Smooth muscle cell (in vitro differentiated cells): Measurements from ENCODE around the gene CSTF2T. TPM values are rescaled to one million over a fixed set of nuclear protein-coding genes. Genes with fewer than 3 reads are reported as not detected.
A peak's percentile ranks its signal among the peaks of the same experiment; 100 is the strongest.

ENCODE experiments used
- DNase-seq: peaks from one replicate; lab custom pipeline; 2025; ENCODE audit not compliant: unreplicated experiment; lab: John Stamatoyannopoulos, UW
- H2AFZ ChIP-seq: fragments of 200-600 bp; sonication (generic); 2 replicates; pipeline ENCODE4 v1.6.0; 2016; ENCODE audit warnings: antibody characterized with exemption, low read depth, mild to moderate bottlenecking
- H3F3A ChIP-seq: fragments of 200-600 bp; sonication (generic); 2 replicates; pipeline ENCODE4 v1.6.0; 2017; ENCODE audit warnings: antibody characterized with exemption, low read depth
- H3K27ac ChIP-seq: fragments of 200-600 bp; sonication (generic); 2 replicates; pipeline ENCODE4 v1.5.1; 2016; ENCODE audit warnings: low read depth, mild to moderate bottlenecking
- H3K27me3 ChIP-seq: fragments of 200-600 bp; sonication (generic); 2 replicates; pipeline ENCODE4 v1.6.1; 2016; ENCODE audit warnings: low read depth, mild to moderate bottlenecking
- H3K36me3 ChIP-seq: fragments of 200-600 bp; sonication (generic); 2 replicates; pipeline ENCODE4 v1.5.1; 2016; ENCODE audit warnings: low read depth
- H3K4me1 ChIP-seq: fragments of 200-600 bp; sonication (generic); 2 replicates; pipeline ENCODE4 v1.5.1; 2016; ENCODE audit warnings: low read depth
- H3K4me2 ChIP-seq: fragments of 200-600 bp; sonication (generic); 2 replicates; pipeline ENCODE4 v1.6.0; 2016; ENCODE audit warnings: mild to moderate bottlenecking
- H3K4me3 ChIP-seq: fragments of 200-600 bp; sonication (generic); 2 replicates; pipeline ENCODE4 v1.5.1; 2016; ENCODE audit warnings: mild to moderate bottlenecking
- H3K79me2 ChIP-seq: fragments of 200-600 bp; sonication (generic); 2 replicates; pipeline ENCODE4 v1.6.0; 2016; ENCODE audit warnings: low read depth, mild to moderate bottlenecking
- H3K9ac ChIP-seq: fragments of 200-600 bp; sonication (generic); 2 replicates; pipeline ENCODE4 v1.6.0; 2016; ENCODE audit warnings: low read depth
- H3K9me3 ChIP-seq: fragments of 200-600 bp; sonication (generic); replicated peaks from 2 replicates; pipeline ENCODE4 v1.5.1; 2016; ENCODE audit warnings: low read depth
- H4K20me1 ChIP-seq: fragments of 200-600 bp; sonication (generic); 2 replicates; pipeline ENCODE4 v1.6.0; 2016; ENCODE audit warnings: low read depth
- WGBS: methylation state at CpG from one replicate; pipeline ENCODE4 v1.1.7; 2016; ENCODE audit warnings: low lambda C conversion rate; 5-methylcytosine and 5-hydroxymethylcytosine counted together
- polyA plus RNA-seq: library from polyadenylated mRNA; unstranded; fragments of >200 nt; fragmentation: Nextera tagmentation; extraction: Ambion mirVana; gene quantifications from 2 replicates; pipeline ENCODE4 v1.2.1, GENCODE V29; 2016
- total RNA-seq: library from RNA; depleted of rRNA; stranded (reverse); fragments of >200 nt; gene quantifications from 2 replicates; pipeline ENCODE4 v1.2.3, GENCODE V29; 2014
- TF ChIP-seq, protein P1 (sequence below): fragments of 200-600 bp; sonication (generic); IDR thresholded peaks from 2 replicates; pipeline ENCODE4 v1.5.1; 2017; ENCODE audit warnings: borderline replicate concordance, mild to moderate bottlenecking, antibody characterized with exemption; ENCODE audit not compliant: insufficient read depth, poor library complexity, severe bottlenecking

CSTF2T gene
- total and polyA plus RNA-seq, 2 experiments from 2014 or later, result 8.3 to 18.5 TPM

DNA sequence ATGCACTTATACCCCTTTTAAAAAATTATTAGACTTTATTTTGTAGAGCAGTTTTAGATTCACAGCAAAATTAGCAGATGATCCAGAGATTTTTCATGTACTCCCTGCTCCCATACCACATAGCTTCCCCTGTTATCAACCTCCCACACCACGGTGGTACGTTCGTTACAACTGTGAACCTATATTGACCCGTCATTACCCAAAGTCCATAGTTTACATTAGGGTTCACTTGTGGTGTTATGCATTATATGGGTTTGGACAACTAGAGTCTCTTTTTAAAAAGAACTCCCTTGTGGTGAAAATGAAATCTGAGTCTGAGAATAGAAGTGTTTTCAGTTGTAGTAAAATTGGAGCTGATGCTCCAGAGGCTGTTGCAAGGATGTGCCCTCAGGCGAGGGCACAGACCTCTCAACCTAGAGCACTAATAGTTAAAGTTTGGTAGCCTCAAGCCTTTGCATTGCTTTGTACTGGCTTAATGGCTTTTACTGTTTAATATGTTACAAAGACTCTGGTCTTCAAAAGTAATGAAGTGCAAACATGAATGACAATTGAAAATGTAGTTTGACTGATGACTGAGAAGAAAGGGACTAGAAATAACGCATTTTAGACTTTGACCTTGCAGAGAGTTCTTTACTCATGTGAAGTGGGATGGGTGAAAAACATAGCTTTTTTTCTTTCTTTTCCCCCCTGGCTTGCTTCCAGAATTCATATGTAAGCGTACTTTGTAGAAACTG, 30.6 kb upstream of the CSTF2T start:
- Histone ChIP-seq H3K27ac (no peak overlapping the region), H3K9ac (no peak overlapping the region), H3K79me2 (no peaks in the 10 kb centered on the region), H3K4me3 (no peak overlapping the region), H3K4me2 (no peak overlapping the region), H3F3A (no peaks in the 10 kb centered on the region), H4K20me1 (no peaks in the 10 kb centered on the region), H3K27me3 (no peaks in the 10 kb centered on the region), H3K9me3 (no peaks in the 10 kb centered on the region), H3K4me1 (peaks cover 16% of the 10 kb centered on the region), H3K36me3 (no peaks in the 10 kb centered on the region), H2AFZ (no peak overlapping the region)
- TF ChIP-seq, protein P1, sequence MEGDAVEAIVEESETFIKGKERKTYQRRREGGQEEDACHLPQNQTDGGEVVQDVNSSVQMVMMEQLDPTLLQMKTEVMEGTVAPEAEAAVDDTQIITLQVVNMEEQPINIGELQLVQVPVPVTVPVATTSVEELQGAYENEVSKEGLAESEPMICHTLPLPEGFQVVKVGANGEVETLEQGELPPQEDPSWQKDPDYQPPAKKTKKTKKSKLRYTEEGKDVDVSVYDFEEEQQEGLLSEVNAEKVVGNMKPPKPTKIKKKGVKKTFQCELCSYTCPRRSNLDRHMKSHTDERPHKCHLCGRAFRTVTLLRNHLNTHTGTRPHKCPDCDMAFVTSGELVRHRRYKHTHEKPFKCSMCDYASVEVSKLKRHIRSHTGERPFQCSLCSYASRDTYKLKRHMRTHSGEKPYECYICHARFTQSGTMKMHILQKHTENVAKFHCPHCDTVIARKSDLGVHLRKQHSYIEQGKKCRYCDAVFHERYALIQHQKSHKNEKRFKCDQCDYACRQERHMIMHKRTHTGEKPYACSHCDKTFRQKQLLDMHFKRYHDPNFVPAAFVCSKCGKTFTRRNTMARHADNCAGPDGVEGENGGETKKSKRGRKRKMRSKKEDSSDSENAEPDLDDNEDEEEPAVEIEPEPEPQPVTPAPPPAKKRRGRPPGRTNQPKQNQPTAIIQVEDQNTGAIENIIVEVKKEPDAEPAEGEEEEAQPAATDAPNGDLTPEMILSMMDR, result no peak
- DNase-seq, result no peak
- 81% methylated on average over 7 of the region's 7 CpGs for WGBS

DNA sequence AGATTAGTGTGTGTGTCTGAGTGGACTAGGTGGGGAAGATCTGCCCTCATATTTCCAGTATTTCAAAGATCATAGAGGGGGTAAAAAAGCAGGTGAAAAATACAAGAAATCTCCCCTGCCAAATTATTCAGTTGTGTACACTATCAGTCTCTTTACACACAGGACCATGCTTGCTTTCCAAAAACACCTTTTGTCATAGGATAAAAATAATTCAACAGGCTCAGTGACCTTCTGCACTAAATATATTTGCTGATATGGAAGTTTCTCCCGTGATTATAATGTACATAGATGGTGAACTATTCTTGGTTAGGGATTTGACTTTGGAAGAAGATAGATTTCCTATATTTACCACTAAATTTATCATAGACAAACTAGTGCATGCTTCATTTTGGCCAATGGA, 24.6 kb upstream of the CSTF2T start:
- H3F3A ChIP-seq, result no peaks in the 10 kb centered on the region
- H3K27me3 ChIP-seq, result no peaks in the 10 kb centered on the region
- DNase-seq, result no peak
- 91% methylated on average over 1 of the region's 1 CpG for WGBS
- H3K9me3 ChIP-seq, result no peaks in the 10 kb centered on the region
- H4K20me1 ChIP-seq, result no peaks in the 10 kb centered on the region
- no peaks in the 10 kb centered on the region for H3K79me2 ChIP-seq
- TF ChIP-seq, protein P1, result no peak
- H3K9ac ChIP-seq, result no peak overlapping the region
- H2AFZ ChIP-seq, result no peak overlapping the region
- H3K36me3 ChIP-seq, result no peaks in the 10 kb centered on the region
- no peak overlapping the region for H3K4me2 ChIP-seq
- no peaks in the 10 kb centered on the region for H3K4me1 ChIP-seq
- no peak overlapping the region for H3K4me3 ChIP-seq
- H3K27ac ChIP-seq, result no peak overlapping the region

DNA sequence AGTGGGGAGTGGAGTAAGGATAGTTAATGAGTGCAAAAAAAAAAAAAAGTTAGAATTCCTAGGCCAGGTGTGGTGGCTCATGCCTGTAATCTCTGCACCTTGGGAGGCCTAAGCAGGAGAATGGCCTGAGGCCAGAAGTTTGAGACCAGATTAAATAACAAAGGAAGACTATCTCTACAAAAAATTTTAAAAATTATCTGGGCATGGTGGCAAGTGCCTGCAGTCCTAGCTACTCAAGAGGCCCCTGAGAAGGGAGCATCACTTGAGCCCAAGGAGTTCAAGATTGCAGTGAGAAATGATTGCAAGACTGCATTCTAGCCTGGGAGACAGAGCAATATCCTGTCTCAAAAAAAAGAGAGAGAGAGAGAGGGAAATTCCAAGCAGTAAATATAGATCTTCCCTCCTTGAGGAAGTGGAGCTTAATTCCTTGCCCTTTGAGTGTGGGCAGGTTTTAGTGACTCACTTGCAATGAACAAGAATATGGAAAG, 19.5 kb upstream of the CSTF2T start:
- H3K4me2 ChIP-seq, result peak overlapping the region; percentile 42
- H3F3A ChIP-seq, result peaks cover 5% of the 10 kb centered on the region
- peak overlapping the region; percentile 54 for H3K27ac ChIP-seq
- no peaks in the 10 kb centered on the region for H3K27me3 ChIP-seq
- H2AFZ ChIP-seq, result no peak overlapping the region
- H3K4me1 ChIP-seq, result peaks cover 12% of the 10 kb centered on the region
- DNase-seq, result no peak
- H3K9ac ChIP-seq, result no peak overlapping the region
- no peaks in the 10 kb centered on the region for H3K9me3 ChIP-seq
- no peaks in the 10 kb centered on the region for H4K20me1 ChIP-seq
- no peaks in the 10 kb centered on the region for H3K36me3 ChIP-seq
- no peaks in the 10 kb centered on the region for H3K79me2 ChIP-seq
- no peak overlapping the region for H3K4me3 ChIP-seq
- TF ChIP-seq, protein P1, result no peak

DNA sequence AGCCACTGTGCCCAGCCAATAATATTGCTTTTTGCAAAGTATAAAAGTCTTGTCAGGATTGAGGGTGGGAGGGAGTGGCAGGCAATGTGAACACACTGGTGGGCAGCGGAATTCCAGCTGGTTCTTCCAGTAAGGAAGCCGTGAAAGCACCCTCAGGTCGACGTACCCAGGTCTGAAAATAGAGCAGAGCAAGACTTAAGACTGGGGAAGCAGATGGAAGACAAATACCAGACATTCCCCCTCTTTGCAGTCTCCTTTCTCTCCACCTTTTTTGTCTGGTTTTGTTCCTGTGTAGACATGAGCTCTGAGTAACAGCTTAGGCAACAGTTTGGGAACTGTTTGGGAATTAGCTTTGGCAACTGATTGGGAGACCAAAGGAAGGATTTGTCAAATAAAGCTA, 17.6 kb upstream of the CSTF2T start:
- H3K79me2 ChIP-seq, result no peaks in the 10 kb centered on the region
- peak overlapping the region; percentile 54 for H3K27ac ChIP-seq
- no peaks in the 10 kb centered on the region for H3K36me3 ChIP-seq
- no peak overlapping the region for H3K4me3 ChIP-seq
- H3K4me2 ChIP-seq, result peak overlapping the region; percentile 19
- H3K9me3 ChIP-seq, result no peaks in the 10 kb centered on the region
- H4K20me1 ChIP-seq, result no peaks in the 10 kb centered on the region
- TF ChIP-seq, protein P1, result no peak
- peaks cover 12% of the 10 kb centered on the region for H3K4me1 ChIP-seq
- no peaks in the 10 kb centered on the region for H3K27me3 ChIP-seq
- peaks cover 5% of the 10 kb centered on the region for H3F3A ChIP-seq
- no peak for DNase-seq
- WGBS, result 41% methylated on average over 4 of the region's 4 CpGs
- peak overlapping the region; percentile 7 for H3K9ac ChIP-seq
- H2AFZ ChIP-seq, result no peak overlapping the region
